GM19468 (cell line): ENCODE data around the gene TMOD2.

Experiments used
- ATAC-seq: cut with Tn5 transposase; IDR thresholded peaks from one replicate; pipeline ENCODE4 v1.9.1; 2021; ENCODE audit warnings: mild to moderate bottlenecking, moderate library complexity, moderate number of reproducible peaks; ENCODE audit not compliant: unreplicated experiment; ENCODE audit errors: extremely low read depth

TMOD2 gene

DNA sequence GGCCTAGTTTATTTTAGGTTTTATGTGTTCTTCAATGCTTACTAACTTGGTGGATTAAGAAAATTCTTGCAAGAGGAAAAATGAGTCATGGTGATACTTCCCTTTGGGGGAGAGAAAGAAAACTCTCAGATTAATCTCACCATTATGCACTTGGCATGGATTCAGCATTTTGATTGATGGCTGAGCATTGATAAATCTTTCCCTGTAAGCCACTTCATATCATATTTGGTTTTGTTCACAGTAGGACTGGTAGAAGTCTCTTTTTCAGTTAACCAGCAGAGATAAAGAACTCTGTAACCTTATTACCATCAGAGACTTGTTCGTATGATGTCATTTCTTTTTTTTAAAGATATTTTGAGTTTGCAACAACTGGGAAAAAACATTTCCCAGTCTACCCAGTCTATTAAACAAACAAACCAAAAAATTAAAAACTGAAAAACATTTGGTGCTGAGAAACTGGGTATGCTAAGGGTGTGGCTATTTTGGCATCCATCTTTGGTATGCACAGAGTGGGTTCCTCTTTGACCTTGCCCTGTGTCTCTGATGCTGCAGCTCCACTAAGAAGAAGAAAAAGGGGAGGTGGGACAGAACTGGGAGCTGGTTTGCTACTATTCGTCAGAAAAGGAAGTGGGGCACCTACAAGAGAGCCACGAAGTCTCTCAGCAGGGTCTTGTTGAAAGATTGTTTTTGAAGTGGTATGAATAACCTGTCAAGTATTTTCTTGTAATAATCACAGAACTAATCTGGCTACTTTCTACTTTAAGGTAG, 95.2 kb downstream of the TMOD2 start:
- ATAC-seq, result no peak

- ATAC-seq, result no peak
Measured at GRCh38 chr15:51848811-51849210, 97.4 kb downstream of the TMOD2 start.

DNA sequence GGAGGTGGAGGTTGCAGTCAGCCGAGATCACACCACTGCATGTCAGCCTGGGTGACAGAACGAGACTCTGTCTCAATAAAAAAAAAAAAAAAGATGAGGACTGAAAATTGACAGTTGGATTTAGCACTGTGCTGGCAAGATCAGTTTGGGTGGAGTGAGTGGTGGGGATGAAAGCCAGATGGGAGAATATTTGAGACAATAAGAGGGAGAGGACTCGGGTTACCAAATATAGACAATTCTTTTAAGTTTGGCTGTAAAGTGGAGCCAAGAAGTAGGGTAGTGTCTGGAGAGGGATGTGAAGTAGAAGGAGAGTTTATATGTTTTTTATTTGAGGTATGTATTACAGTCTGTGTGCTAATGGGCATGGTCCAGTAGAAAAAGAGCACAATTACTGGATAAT, 98.5 kb downstream of the TMOD2 start:
- ATAC-seq, result no peak

- ATAC-seq, result no peak
Measured at GRCh38 chr15:51853998-51854397, 102.6 kb downstream of the TMOD2 start.

DNA sequence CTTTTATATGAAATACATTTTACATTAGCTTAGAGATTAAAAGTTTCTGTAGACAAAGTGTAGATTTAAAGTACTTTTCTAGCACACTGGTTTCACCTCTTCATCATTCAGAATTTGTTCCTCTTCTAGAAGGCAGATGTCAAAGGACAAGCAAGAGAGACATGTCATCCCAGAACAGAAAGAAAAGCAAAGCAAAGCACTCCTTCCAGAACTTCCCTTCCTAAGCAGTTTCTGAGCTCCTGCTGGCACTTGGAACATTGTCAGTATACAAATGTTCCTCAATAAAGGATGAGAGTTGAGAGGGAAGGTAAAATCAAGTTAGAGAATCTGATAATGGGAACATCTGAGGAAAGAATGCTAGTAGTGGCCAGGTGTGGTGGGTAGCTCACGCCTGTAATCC, 104.2 kb downstream of the TMOD2 start:
- ATAC-seq, result no peak

- ATAC-seq, result no peak
Measured at GRCh38 chr15:51856714-51857380, 105.5 kb downstream of the TMOD2 start.

- ATAC-seq, result no peak
Measured at GRCh38 chr15:51861557-51862359, 110.4 kb downstream of the TMOD2 start.

GRCh38 chr15:51863131-51863530, 111.7 kb downstream of the TMOD2 start:
- no peak for ATAC-seq

GRCh38 chr15:51864408-51865056, 113.1 kb downstream of the TMOD2 start:
- no peak for ATAC-seq

GRCh38 chr15:51865317-51865716, 113.9 kb downstream of the TMOD2 start:
- no peak for ATAC-seq
